Transverse colon (tissue), 4 donors: ENCODE measurements around the gene RACGAP1. TPM values are rescaled to one million over a fixed set of nuclear protein-coding genes. Genes with fewer than 3 reads are reported as not detected.

Experiments used
- DNase-seq: peaks from one replicate; pipeline ENCODE4 v3.0.0-alpha.2; 2019
- H3K27ac ChIP-seq, 4 donors: fragments of 200-600 bp; sonication (generic); 2 replicates each; pipeline ENCODE4 v1.5.1; 2016 to 2018; ENCODE audit warnings: inconsistent platforms in 4 of 4
- H3K27me3 ChIP-seq: fragments of 200-600 bp; sonication (generic); 2 replicates; pipeline ENCODE4 v1.5.1; 2017; ENCODE audit warnings: inconsistent platforms
- H3K36me3 ChIP-seq, 4 donors: fragments of 200-600 bp; sonication (generic); 2 replicates each; pipeline ENCODE4 v1.5.1; 2017 to 2019; ENCODE audit warnings: inconsistent platforms in 4 of 4
- H3K4me1 ChIP-seq, 4 donors: fragments of 200-600 bp; sonication (generic); 2 replicates each; pipeline ENCODE4 v1.5.1; 2017 to 2020; ENCODE audit warnings: inconsistent platforms in 4 of 4
- H3K4me3 ChIP-seq, 4 donors: fragments of 200-600 bp; sonication (generic); 1 replicate in 1 of 4; 2 replicates in 3 of 4; pipeline versions ENCODE4 v1.5.1 to v1.6.1; 2017 to 2019; ENCODE audit warnings: inconsistent platforms in 4 of 4
- H3K9me3 ChIP-seq, 2 donors: fragments of 200-600 bp; sonication (generic); 2 replicates each; pipeline ENCODE4 v1.5.1; 2017 to 2019; ENCODE audit warnings: inconsistent platforms in 2 of 2
- EP300 ChIP-seq: sonication (generic); formaldehyde crosslinking; IDR thresholded peaks from one replicate; pipeline ENCODE4 v1.6.1; 2017; ENCODE audit warnings: antibody characterized with exemption, low read depth
- POLR2A ChIP-seq: fragments of 450-650 bp; IDR thresholded peaks from one replicate; pipeline ENCODE4 v1.6.1; 2016; ENCODE audit warnings: antibody characterized with exemption, mild to moderate bottlenecking, moderate library complexity
- POLR2AphosphoS5 ChIP-seq, 3 donors: sonication (generic); formaldehyde crosslinking; IDR thresholded peaks; one replicate each; pipeline ENCODE4 v1.6.1; 2016; ENCODE audit warnings: antibody characterized with exemption in 3 of 3
- WGBS, 2 donors: methylation state at CpG; one replicate each; pipeline ENCODE4 v1.1.5; 2018; ENCODE audit warnings: low coverage in 1 of 2; 5-methylcytosine and 5-hydroxymethylcytosine counted together
- in situ Hi-C, 4 donors: fragments of 200-750 bp; cut with MboI; loops; one replicate each; pipeline versions ENCODE4 v1.15.0 to v1.15.1; 2017; ENCODE audit warnings: low sequenced_read_pairs in 3 of 4, low pct_ligation_motif_present in 1 of 4, low pct_unique_long_range_greater_than_20kb in 1 of 4
- intact Hi-C: fragments of 100-400 bp; cut with DNase I; formaldehyde crosslinking; loops from one replicate; pipeline ENCODE4 v1.15.1; 2023; ENCODE audit warnings: low total_unique reads
- total RNA-seq, 4 donors: library from RNA; depleted of rRNA; stranded (reverse); fragments of >200 nt; gene quantifications; one replicate each; pipeline ENCODE4 v1.1.0, GENCODE V29; 2016
- TF ChIP-seq, protein P1 (sequence below), 5 experiments: fragments of 200-600 bp in 3 of 5; fragments of 450-650 bp in 2 of 5; sonication (generic) in 3 of 5; IDR thresholded peaks; 1 replicate in 2 of 5; 2 replicates in 3 of 5; pipeline ENCODE4 v1.5.1; 2016 to 2017; ENCODE audit warnings: antibody characterized with exemption in 5 of 5, inconsistent platforms in 3 of 5, mild to moderate bottlenecking in 2 of 5, moderate library complexity in 1 of 5

The RACGAP1 gene
- total RNA-seq, 4 donors from 2014 or later: 5.0 to 13.4 (median 9.3) TPM

DNA sequence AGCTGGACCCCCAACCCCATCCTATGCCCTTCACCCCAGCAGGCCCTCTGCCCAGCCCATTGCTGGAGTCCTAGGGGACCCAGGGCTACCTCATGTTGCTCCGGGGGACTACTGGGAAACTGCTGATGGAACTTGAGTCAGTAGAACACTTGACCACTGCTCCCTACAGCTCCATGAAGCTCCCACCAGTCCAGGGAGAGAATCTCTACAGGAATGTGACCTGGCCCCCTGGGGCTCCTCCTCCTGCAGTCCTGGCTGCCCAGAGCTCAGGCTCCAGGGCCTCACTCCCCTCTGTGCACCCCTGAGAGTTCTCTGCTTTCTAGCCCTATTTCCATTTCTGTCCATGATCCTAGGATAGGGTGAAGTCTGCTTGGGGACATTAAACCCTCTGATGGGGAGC, 85.6 kb downstream of the RACGAP1 start:
- Histone ChIP-seq H3K27me3 (no peaks in the 10 kb centered on the region), H3K36me3 (no peaks in the 10 kb centered on the region), H3K27ac (no peak overlapping the region), H3K9me3 (no peaks in the 10 kb centered on the region), H3K4me1 (peaks cover 0 to 4% (median 0%) of the 10 kb centered on the region in 4 donors), H3K4me3 (no peak overlapping the region)
- DNase-seq: no peak
- no peak for TF ChIP-seq EP300
- no peak for TF ChIP-seq POLR2AphosphoS5 (IDR thresholded peaks at IDR 0.05)
- TF ChIP-seq, protein P1, sequence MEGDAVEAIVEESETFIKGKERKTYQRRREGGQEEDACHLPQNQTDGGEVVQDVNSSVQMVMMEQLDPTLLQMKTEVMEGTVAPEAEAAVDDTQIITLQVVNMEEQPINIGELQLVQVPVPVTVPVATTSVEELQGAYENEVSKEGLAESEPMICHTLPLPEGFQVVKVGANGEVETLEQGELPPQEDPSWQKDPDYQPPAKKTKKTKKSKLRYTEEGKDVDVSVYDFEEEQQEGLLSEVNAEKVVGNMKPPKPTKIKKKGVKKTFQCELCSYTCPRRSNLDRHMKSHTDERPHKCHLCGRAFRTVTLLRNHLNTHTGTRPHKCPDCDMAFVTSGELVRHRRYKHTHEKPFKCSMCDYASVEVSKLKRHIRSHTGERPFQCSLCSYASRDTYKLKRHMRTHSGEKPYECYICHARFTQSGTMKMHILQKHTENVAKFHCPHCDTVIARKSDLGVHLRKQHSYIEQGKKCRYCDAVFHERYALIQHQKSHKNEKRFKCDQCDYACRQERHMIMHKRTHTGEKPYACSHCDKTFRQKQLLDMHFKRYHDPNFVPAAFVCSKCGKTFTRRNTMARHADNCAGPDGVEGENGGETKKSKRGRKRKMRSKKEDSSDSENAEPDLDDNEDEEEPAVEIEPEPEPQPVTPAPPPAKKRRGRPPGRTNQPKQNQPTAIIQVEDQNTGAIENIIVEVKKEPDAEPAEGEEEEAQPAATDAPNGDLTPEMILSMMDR (IDR thresholded peaks at IDR 0.05): no peak
- TF ChIP-seq POLR2A: no peak
- 86% methylated on average over 1 of the region's 1 CpG; no CpG with 5 or more reads in 1 of the 2 donors for WGBS, 2 donors
- intact Hi-C loops: no loop called here
- in situ Hi-C loops: no loop called here

DNA sequence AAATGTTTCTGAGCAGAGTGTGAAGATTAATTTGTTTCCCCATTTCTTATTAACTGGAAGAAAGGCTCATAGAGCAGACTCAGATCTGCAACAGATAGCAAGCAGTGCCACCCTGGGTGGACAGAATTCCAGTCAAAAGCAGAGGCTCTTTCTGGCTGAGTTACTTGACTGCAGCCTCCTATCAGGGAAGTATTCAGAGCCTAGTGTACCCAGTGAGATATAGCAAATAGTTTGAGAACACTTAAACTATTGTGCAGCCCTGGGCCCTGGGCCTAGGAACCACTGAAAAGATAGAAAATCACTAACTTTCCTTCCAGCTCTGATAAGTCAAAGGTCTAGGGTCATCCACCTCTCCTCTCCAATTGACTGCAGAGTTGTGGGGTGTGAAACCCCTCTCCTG, 86.0 kb downstream of the RACGAP1 start:
- in situ Hi-C loops (no loop called here), intact Hi-C loops (no loop called here)
- Histone ChIP-seq H3K27me3 (no peaks in the 10 kb centered on the region), H3K36me3 (no peaks in the 10 kb centered on the region), H3K4me3 (no peak overlapping the region), H3K9me3 (no peaks in the 10 kb centered on the region), H3K4me1 (peaks cover 0 to 4% (median 0%) of the 10 kb centered on the region in 4 donors), H3K27ac (no peak overlapping the region)
- DNase-seq: no peak
- TF ChIP-seq EP300 (no peak), POLR2AphosphoS5 (IDR thresholded peaks at IDR 0.05) (no peak), POLR2A (no peak)
- TF ChIP-seq, protein P1 (IDR thresholded peaks at IDR 0.05): no peak

Other genes with a start within 250 kb of the RACGAP1 start
- gene NCKAP5L, start 197.1 kb downstream of the RACGAP1 start, total RNA-seq: 1 to 10 TPM; 3.4 to 5.1 (median 4.2) TPM
- 1 to 10 TPM in 3 of 4 donors, under 1 TPM in 1; 0.20 to 2.4 (median 2.0) TPM for gene BCDIN3D, start 182.4 kb downstream of the RACGAP1 start, total RNA-seq
- gene FAIM2, start 121.6 kb downstream of the RACGAP1 start, total RNA-seq: 1 to 10 TPM; 1.5 to 2.8 (median 2.5) TPM
- gene AQP2, start 74.8 kb downstream of the RACGAP1 start, total RNA-seq: not detected
- gene AQP5, start 63.6 kb downstream of the RACGAP1 start, total RNA-seq: not detected
- gene AQP6, start 52.5 kb downstream of the RACGAP1 start, total RNA-seq: under 1 TPM in 1 of 4 donors, not detected in 3; 0.41 TPM
- gene ASIC1, start 32.1 kb upstream of the RACGAP1 start, total RNA-seq: 1 to 10 TPM in 1 of 4 donors, under 1 TPM in 3; 0.75 to 3.0 (median 0.81) TPM
- 10 to 100 TPM; 23.7 to 52.4 (median 40.4) TPM for gene SMARCD1, start 59.8 kb upstream of the RACGAP1 start, total RNA-seq
- 10 to 100 TPM in 2 of 4 donors, 1 to 10 TPM in 1, not detected in 1; 9.2 to 22.1 (median 11.3) TPM for gene GPD1, start 78.5 kb upstream of the RACGAP1 start, total RNA-seq
- 100 to 1,000 TPM in 1 of 4 donors, 10 to 100 TPM in 3; 22.1 to 107 (median 62.0) TPM for gene COX14, start 86.7 kb upstream of the RACGAP1 start, total RNA-seq
- gene CERS5, start 141.9 kb upstream of the RACGAP1 start, total RNA-seq: 10 to 100 TPM; 17.5 to 32.5 (median 21.0) TPM